IPS DF 6.9 (cell line): ENCODE measurements around the gene COPS9.

ENCODE experiments used
- DNase-seq: peaks from one replicate; pipeline ENCODE4 v3.0.0-alpha.2; 2013; ENCODE audit warnings: low read depth, low spot score
- H3K27ac ChIP-seq: one replicate; pipeline ENCODE4 v1.5.1; 2013; ENCODE audit warnings: low read length, control low read depth
- H3K27me3 ChIP-seq: 2 replicates; pipeline ENCODE4 v1.6.1; 2013; ENCODE audit warnings: mild to moderate bottlenecking, low read length; ENCODE audit not compliant: control insufficient read depth, insufficient read depth
- H3K36me3 ChIP-seq: 2 replicates; pipeline ENCODE4 v1.6.1; 2013; ENCODE audit warnings: low read length; ENCODE audit not compliant: control insufficient read depth, insufficient read depth
- H3K4me1 ChIP-seq: 2 replicates; pipeline ENCODE4 v1.6.1; 2013; ENCODE audit warnings: low read length; ENCODE audit not compliant: control insufficient read depth, insufficient read depth
- H3K4me3 ChIP-seq: 2 replicates; pipeline ENCODE4 v1.5.1; 2013; ENCODE audit warnings: mild to moderate bottlenecking, low read length
- H3K9me3 ChIP-seq: 2 replicates; pipeline ENCODE4 v1.6.1; 2013; ENCODE audit warnings: low read length, inconsistent platforms; ENCODE audit not compliant: control insufficient read depth, insufficient read depth
- WGBS: extraction: QIAGEN DNeasy Blood & Tissue Kit; methylation state at CpG from one replicate; pipeline ENCODE4 v1.1.7; 2013; ENCODE audit warnings: mixed read lengths, missing lambda C conversion rate; ENCODE audit not compliant: insufficient read length, insufficient coverage; 5-methylcytosine and 5-hydroxymethylcytosine counted together

COPS9 gene

DNA sequence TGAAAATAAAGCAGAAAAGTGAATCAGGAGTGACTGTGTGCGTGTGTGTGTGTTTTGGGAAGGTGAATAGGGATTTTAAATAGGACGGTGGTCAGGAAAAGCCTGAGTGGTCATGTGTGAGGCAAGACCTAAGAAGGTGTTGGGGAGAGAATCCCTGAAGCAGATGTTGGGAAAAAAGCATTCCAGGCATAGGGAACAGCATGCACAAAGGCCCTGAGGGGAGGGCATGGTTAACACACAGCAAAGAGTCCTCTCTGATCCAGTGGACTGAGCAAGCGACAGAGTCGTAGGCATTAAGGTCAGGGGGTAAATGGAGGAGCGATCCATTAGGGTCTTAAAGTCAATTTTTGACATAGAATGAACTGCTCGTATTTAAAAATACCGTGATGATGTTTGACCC is 38.4 kb upstream of the COPS9 start:
- Histone ChIP-seq H3K36me3 (no peaks in the 10 kb centered on the region), H3K27me3 (no peaks in the 10 kb centered on the region), H3K9me3 (no peaks in the 10 kb centered on the region), H3K4me3 (no peak overlapping the region), H3K4me1 (no peaks in the 10 kb centered on the region), H3K27ac (no peak overlapping the region)
- 100% methylated on average over 2 of the region's 7 CpGs for WGBS
- no peak for DNase-seq

DNA sequence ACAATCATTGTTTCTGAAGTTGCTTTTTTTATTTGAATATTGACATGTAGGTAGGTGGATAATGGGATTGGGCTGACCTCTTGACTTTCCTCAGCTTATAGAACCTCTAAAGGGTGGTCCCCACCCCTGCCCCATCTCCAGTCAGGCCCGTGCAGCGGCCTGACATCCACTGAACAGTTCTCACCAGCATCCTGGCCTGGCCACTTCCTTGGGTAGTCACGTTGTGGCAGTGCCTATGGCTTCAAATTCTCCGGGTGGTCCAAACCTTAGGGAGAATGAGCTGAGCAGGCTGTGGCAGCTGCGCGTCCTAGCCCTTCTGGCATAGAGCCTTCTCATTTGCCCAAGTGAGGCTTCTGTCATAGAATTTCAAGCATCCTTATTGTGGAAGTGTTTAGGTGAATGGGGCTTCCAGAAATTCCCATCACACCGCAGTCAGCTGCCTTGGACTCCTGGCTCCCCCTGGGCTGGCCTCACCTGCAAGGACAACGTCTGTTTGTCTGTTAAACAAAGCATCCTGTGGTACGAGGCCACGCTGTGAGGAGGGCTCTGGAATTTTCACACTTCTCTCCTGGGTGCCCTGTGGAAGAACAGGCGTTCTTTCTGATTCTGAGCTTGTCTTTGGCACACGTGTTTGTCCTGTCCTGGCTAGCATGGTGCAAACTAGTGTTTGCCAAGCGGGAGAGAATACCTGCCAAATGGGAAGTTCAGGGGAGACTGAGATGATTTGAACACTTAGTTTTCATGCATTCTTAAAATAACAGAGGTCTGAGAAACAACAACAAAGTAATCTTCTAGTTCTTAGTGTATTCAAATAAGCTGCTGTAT is 36.2 kb upstream of the COPS9 start:
- WGBS, result no CpG with 5 or more reads among the region's 13 CpGs
- Histone ChIP-seq H3K4me1 (no peaks in the 10 kb centered on the region), H3K27ac (no peak overlapping the region), H3K4me3 (no peak overlapping the region), H3K27me3 (no peaks in the 10 kb centered on the region), H3K36me3 (no peaks in the 10 kb centered on the region), H3K9me3 (no peaks in the 10 kb centered on the region)
- DNase-seq, result no peak

DNA sequence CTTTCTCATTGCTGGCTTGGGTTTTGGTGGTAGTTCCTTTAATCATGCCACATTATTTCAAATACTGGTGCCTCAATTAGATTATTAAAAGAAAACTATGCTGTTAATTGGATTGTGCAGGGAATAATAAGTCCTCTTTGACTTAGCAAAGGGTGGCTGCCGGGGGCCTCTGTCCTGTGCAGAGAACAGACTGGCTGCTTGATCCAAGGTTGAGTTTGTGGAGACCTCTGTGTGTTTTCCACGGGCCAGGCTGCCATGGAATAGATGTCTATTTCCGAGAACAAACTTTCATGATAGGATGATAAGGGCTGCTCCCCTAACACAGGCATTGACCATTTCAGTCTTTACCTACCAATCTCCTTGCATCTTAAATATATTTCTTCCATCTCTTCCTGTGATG is 34.8 kb upstream of the COPS9 start:
- no peak for DNase-seq
- H3K27ac ChIP-seq, result no peak overlapping the region
- H3K4me1 ChIP-seq, result no peaks in the 10 kb centered on the region
- no CpG with 5 or more reads among the region's 3 CpGs for WGBS
- no peaks in the 10 kb centered on the region for H3K36me3 ChIP-seq
- H3K9me3 ChIP-seq, result no peaks in the 10 kb centered on the region
- H3K27me3 ChIP-seq, result no peaks in the 10 kb centered on the region
- H3K4me3 ChIP-seq, result no peak overlapping the region

GRCh38 chr2:240170354-240170735 is 34.2 kb upstream of the COPS9 start:
- H3K9me3 ChIP-seq, result no peaks in the 10 kb centered on the region
- DNase-seq, result no peak
- H3K27ac ChIP-seq, result no peak overlapping the region
- H3K4me3 ChIP-seq, result no peak overlapping the region
- no peaks in the 10 kb centered on the region for H3K36me3 ChIP-seq
- no peaks in the 10 kb centered on the region for H3K27me3 ChIP-seq
- no CpG with 5 or more reads among the region's 6 CpGs for WGBS
- no peaks in the 10 kb centered on the region for H3K4me1 ChIP-seq

- WGBS, result no CpG with 5 or more reads among the region's 15 CpGs
- no peak for DNase-seq
- H3K4me1 ChIP-seq, result no peaks in the 10 kb centered on the region; the same call in 1 of the 2 replicates
- H3K4me3 ChIP-seq, result no peak overlapping the region
- no peak overlapping the region for H3K27ac ChIP-seq
- no peaks in the 10 kb centered on the region for H3K27me3 ChIP-seq
- no peaks in the 10 kb centered on the region for H3K9me3 ChIP-seq
- H3K36me3 ChIP-seq, result no peaks in the 10 kb centered on the region
Observed at GRCh38 chr2:240169486-240170353, 33.6 kb upstream of the COPS9 start.

DNA sequence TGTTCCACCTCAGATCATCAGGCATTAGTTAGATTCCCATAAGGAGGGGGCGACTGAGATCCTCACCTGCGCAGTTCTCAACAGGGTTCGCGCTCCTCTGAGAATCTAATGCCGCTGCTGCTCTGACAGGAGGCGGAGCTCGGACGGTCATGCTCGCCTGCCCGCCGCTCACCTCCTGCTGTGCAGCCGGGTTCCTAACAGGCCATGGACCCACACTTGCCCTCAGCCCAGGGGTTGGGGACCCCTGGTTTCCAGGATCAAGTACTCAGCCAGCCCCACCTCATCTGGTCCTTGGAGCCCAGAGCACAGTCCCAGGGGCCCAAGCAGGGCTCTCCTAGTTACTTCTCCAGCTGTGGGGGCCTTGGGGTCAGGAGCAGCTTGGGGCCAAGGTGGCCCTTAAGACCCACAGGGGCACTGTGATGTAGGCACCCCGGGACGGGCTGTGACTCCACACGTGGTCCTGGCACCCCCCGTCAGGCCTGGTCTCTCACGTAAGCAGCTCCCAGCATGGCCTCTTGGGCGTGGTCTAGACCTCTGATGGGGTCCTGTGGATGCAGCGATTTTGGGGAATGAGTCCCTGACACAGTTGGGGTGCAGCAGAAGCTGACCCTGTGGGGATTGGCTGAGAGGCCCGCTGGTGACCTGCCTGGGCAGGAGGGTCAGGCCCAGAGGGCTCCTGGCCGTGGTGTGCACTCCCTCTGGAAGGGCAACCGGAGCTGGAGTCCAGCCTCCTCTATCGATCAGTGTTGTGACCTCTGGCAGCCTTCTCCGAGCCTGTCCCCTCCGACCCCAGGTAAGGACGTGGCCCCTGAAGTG is 32.6 kb upstream of the COPS9 start:
- Histone ChIP-seq H3K36me3 (no peaks in the 10 kb centered on the region), H3K4me1 (no peaks in the 10 kb centered on the region; the same call in 1 of the 2 replicates), H3K4me3 (no peak overlapping the region), H3K9me3 (no peaks in the 10 kb centered on the region), H3K27me3 (no peaks in the 10 kb centered on the region), H3K27ac (no peak overlapping the region)
- DNase-seq, result no peak
- no CpG with 5 or more reads among the region's 26 CpGs for WGBS

GRCh38 chr2:240168041-240168440 is 31.9 kb upstream of the COPS9 start:
- Histone ChIP-seq H3K27ac (no peak overlapping the region), H3K9me3 (no peaks in the 10 kb centered on the region), H3K4me1 (no peaks in the 10 kb centered on the region; the same call in 1 of the 2 replicates), H3K36me3 (no peaks in the 10 kb centered on the region), H3K4me3 (no peak overlapping the region), H3K27me3 (no peaks in the 10 kb centered on the region)
- WGBS, result no CpG with 5 or more reads among the region's 18 CpGs
- DNase-seq, result no peak

GRCh38 chr2:240167588-240167880 is 31.4 kb upstream of the COPS9 start:
- DNase-seq, result no peak
- Histone ChIP-seq H3K4me1 (no peaks in the 10 kb centered on the region; the same call in 1 of the 2 replicates), H3K27ac (no peak overlapping the region), H3K36me3 (no peaks in the 10 kb centered on the region), H3K27me3 (no peaks in the 10 kb centered on the region), H3K9me3 (no peaks in the 10 kb centered on the region), H3K4me3 (no peak overlapping the region)
- whole genome bisulfite sequencing, result no CpG with 5 or more reads among the region's 9 CpGs

DNA sequence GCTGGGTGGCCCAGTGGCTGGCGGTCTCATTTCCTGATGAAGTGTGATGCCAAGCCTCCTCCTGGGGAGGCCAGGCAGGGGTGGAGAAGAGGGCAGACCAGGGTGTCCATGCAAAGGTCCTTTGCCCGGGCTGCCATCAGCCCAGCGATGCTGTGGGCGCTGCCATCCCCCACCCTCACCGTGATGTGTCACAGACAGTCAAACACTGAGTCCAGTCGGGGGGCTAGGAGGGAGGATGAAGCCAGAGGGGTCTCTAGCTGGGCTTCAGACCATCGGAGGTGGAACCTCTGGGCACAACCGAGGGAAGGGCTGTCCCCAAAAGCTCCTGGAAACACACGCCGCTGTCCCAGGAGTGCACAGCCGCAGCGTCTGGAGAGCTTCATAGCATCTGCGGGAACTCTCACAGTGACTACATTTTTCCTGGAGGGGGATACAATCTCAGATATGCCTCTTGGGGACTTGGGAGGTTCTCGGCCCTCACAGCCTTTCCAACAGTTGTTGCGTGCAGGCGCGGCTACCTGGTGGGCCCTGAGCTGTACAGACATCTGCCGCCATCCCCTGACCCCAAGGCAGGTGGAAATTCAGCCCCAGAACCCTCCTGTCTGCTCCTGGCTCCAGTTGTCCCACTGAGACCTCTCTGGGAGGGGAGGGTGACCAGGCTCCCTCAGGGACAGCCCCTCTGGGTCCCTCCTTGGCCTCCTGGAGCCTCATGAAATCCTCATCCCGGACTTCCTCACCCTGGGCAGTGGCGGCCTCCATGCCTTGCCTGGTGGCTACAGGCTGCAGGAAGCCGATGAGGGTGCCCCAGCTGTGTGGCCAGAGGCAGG is 30.9 kb upstream of the COPS9 start:
- Histone ChIP-seq H3K4me3 (no peak overlapping the region), H3K9me3 (no peaks in the 10 kb centered on the region), H3K36me3 (no peaks in the 10 kb centered on the region), H3K27me3 (no peaks in the 10 kb centered on the region), H3K4me1 (no peaks in the 10 kb centered on the region; the same call in 1 of the 2 replicates), H3K27ac (no peak overlapping the region)
- no CpG with 5 or more reads among the region's 21 CpGs for WGBS
- no peak for DNase-seq
